GM23248 (cell line): ENCODE data around the gene KRT10.

Experiments used
- EZH2 ChIP-seq: fragments of 200-600 bp; sonication (generic); IDR thresholded peaks from 2 replicates; pipeline ENCODE4 v1.6.1; 2018; ENCODE audit warnings: antibody characterized with exemption, mild to moderate bottlenecking; ENCODE audit not compliant: insufficient read depth, poor library complexity, severe bottlenecking
- EZH2phosphoT487 ChIP-seq: fragments of 200-600 bp; sonication (generic); IDR thresholded peaks from 2 replicates; pipeline ENCODE4 v1.6.1; 2018; ENCODE audit warnings: antibody characterized with exemption, moderate library complexity, mild to moderate bottlenecking, low read depth; ENCODE audit not compliant: insufficient read depth

DNA sequence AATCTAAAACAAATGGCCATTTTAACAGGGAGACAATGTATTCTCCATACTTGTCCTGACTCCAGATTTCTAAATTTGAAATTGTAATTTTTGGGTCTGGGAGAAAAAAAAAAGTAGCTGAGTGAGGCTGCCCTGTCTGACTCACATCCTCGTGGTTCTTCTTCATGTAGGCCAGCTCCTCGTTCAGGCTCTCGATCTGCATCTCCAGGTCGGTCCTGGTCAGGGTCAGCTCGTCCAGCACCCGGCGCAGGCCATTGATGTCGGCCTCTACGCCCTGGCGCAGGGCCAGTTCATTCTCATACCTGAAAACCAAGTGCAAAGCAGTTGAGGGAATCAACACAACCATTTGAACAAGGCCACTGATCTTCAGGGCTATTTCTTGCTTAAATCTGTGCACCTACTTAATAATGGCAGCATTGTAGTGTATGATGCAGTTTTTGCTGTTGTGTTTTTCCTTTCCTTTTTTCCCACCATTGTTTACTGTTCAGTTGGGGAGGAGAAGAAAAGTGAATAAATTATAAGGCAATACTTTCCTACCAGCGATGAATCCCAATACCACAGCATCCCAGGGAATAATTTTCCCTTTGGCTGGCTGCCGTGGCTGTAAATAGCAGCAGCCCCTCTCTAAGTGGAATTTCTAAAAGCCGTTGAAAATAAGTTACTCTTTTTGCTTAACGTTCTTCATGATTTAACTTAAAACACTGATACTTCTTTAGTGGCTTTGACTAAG lies 42.4 kb upstream of the KRT10 start:
- TF ChIP-seq EZH2 (no peak), EZH2phosphoT487 (no peak)
